Measurements from ENCODE around the gene ASIC2.

Gene ASIC2

DNA sequence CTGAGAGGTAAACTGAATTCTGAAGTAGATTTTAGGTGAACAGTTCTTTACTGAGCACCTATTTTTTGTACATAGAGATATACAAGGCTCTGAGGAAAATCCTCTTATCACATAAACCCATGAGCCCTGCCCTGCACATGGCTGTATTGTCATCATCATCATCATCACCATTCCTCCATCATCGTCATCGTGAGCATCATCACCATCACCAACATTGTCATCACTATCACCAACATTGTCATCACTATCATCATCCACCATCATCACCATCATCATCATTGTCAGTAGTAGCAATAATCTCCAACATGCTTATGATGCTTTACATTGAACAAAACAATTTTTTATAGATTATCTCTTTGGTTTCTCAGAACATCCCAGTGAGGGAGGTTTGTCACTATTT is 20.7 kb downstream of the ASIC2 start:
- DNase-seq (ENCODE audit: extremely low spot score), result no peak
- POLR2A ChIA-PET, result no interaction called here
- TF ChIP-seq ZNF384 (IDR thresholded peaks at IDR 0.05), result no peak
- no peak for TF ChIP-seq ARNT (IDR thresholded peaks at IDR 0.05)
- TF ChIP-seq CTBP1 (IDR thresholded peaks at IDR 0.05; ENCODE audit: borderline replicate concordance), result no peak
- no peak for TF ChIP-seq SP1 (IDR thresholded peaks at IDR 0.05)
- TF ChIP-seq BHLHE40 (IDR thresholded peaks at IDR 0.05; ENCODE audit: borderline replicate concordance), result no peak
- TF ChIP-seq NFRKB (IDR thresholded peaks at IDR 0.05), result no peak
- TF ChIP-seq, protein P1, sequence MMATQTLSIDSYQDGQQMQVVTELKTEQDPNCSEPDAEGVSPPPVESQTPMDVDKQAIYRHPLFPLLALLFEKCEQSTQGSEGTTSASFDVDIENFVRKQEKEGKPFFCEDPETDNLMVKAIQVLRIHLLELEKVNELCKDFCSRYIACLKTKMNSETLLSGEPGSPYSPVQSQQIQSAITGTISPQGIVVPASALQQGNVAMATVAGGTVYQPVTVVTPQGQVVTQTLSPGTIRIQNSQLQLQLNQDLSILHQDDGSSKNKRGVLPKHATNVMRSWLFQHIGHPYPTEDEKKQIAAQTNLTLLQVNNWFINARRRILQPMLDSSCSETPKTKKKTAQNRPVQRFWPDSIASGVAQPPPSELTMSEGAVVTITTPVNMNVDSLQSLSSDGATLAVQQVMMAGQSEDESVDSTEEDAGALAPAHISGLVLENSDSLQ (IDR thresholded peaks at IDR 0.05), result no peak
- TF ChIP-seq ELF4 (IDR thresholded peaks at IDR 0.05), result no peak
- no peak for TF ChIP-seq LEF1 (IDR thresholded peaks at IDR 0.05; ENCODE audit: borderline replicate concordance)
- no peak for TF ChIP-seq FOXA1 (IDR thresholded peaks at IDR 0.05)
- no peak for TF ChIP-seq FOXK2 (IDR thresholded peaks at IDR 0.05)
- CTCF ChIA-PET, result interaction anchor here (0.6 kb wide), 1 partner anchor 131 kb away, joined by 3 read pairs; no protein-coding TSS in a partner anchor

GRCh38 chr17:33269337-33270060 is 23.6 kb downstream of the ASIC2 start:
- ChIA-PET CTCF (no interaction called here), POLR2A (no interaction called here)

GRCh38 chr17:33267851-33268548 is 25.1 kb downstream of the ASIC2 start:
- CTCF ChIA-PET, result no interaction called here
- DNase-seq (ENCODE audit: extremely low spot score), result no peak
- no peak for TF ChIP-seq FOXK2 (IDR thresholded peaks at IDR 0.05)
- no peak for TF ChIP-seq FOXA1 (IDR thresholded peaks at IDR 0.05)
- no peak for TF ChIP-seq BHLHE40 (IDR thresholded peaks at IDR 0.05; ENCODE audit: borderline replicate concordance)
- POLR2A ChIA-PET, result no interaction called here

More at GRCh38 chr17:33269337-33270060, 23.6 kb downstream of the ASIC2 start:
- TF ChIP-seq ELF4 (IDR thresholded peaks at IDR 0.05) (no peak), HDGF (IDR thresholded peaks at IDR 0.05; ENCODE audit: borderline replicate concordance) (no peak), FOXM1 (IDR thresholded peaks at IDR 0.05; ENCODE audit: borderline replicate concordance) (no peak), SUZ12 (IDR thresholded peaks at IDR 0.05) (no peak), ZNF384 (IDR thresholded peaks at IDR 0.05) (no peak), ARNT (IDR thresholded peaks at IDR 0.05) (no peak), SP1 (IDR thresholded peaks at IDR 0.05) (no peak), TARDBP (IDR thresholded peaks at IDR 0.05) (no peak), L3MBTL2 (conservative IDR thresholded peaks at IDR 0.05) (no peak), NFRKB (IDR thresholded peaks at IDR 0.05) (no peak), CTBP1 (IDR thresholded peaks at IDR 0.05; ENCODE audit: borderline replicate concordance) (no peak), FOXA1 (IDR thresholded peaks at IDR 0.05) (no peak), LEF1 (IDR thresholded peaks at IDR 0.05; ENCODE audit: borderline replicate concordance) (no peak), FOXK2 (IDR thresholded peaks at IDR 0.05) (no peak), BHLHE40 (IDR thresholded peaks at IDR 0.05; ENCODE audit: borderline replicate concordance) (no peak)
- TF ChIP-seq, protein P1 (IDR thresholded peaks at IDR 0.05), result no peak
- DNase-seq (ENCODE audit: extremely low spot score), result no peak

DNA sequence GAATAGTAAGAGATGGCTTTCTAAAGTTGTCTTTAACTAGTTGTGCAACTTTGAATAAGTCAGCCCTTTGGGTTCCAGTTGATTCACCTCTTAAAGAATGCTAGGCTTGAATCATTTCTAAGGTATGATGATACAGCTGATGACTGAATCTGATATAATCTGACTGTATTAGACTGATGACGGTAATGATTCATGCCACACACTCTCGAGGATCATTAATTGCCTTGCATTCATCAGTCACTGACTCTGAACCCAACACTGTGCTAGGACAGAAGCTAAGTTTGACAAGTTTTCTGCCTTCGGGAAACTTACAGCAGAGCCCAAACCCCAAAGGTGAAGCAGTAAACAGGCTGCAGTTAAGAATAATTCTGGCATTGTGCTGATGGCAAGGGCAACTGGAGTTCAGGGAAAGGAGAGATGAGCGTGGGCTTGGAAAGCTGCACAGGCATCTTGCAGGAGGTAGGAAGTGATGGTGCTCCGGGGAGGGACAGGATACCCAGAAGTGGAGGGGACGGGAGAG is 25.8 kb downstream of the ASIC2 start:
- no peak for DNase-seq (ENCODE audit: extremely low spot score)
- no peak for TF ChIP-seq HDGF (IDR thresholded peaks at IDR 0.05; ENCODE audit: borderline replicate concordance)
- TF ChIP-seq ARNT (IDR thresholded peaks at IDR 0.05), result no peak
- TF ChIP-seq SUZ12 (IDR thresholded peaks at IDR 0.05), result no peak
- no peak for TF ChIP-seq L3MBTL2 (conservative IDR thresholded peaks at IDR 0.05)
- no peak for TF ChIP-seq LEF1 (IDR thresholded peaks at IDR 0.05; ENCODE audit: borderline replicate concordance)
- TF ChIP-seq ELF4 (IDR thresholded peaks at IDR 0.05), result no peak
- TF ChIP-seq FOXM1 (IDR thresholded peaks at IDR 0.05; ENCODE audit: borderline replicate concordance), result no peak
- no peak for TF ChIP-seq ZNF384 (IDR thresholded peaks at IDR 0.05)
- no peak for TF ChIP-seq NFRKB (IDR thresholded peaks at IDR 0.05)
- TF ChIP-seq FOXA1 (IDR thresholded peaks at IDR 0.05), result no peak
- POLR2A ChIA-PET, result no interaction called here
- CTCF ChIA-PET, result no interaction called here

DNA sequence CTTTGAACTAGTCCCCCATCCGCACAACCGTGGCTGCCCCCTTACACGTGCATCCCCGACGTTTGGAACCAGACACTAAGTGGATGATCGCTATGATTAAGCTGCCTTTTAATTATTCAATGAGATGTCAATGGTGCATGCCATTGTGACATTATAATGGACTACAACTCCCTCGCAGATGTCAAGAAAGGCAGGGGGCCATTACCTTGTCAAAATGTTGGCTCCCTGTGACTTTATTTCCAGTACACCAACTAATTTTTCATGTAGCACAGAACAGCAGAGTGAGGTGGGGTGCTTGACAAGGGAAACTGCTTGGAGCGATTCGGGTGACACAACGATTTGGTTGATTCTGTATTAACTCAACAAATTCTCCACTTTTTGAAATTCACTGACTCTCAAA is 26.5 kb downstream of the ASIC2 start:
- POLR2A ChIA-PET, result no interaction called here
- DNase-seq (ENCODE audit: extremely low spot score), result no peak
- CTCF ChIA-PET, result no interaction called here
- TF ChIP-seq L3MBTL2 (conservative IDR thresholded peaks at IDR 0.05), result no peak
- TF ChIP-seq, protein P1 (IDR thresholded peaks at IDR 0.05), result no peak
- no peak for TF ChIP-seq CTBP1 (IDR thresholded peaks at IDR 0.05; ENCODE audit: borderline replicate concordance)
- TF ChIP-seq ZNF384 (IDR thresholded peaks at IDR 0.05), result no peak
- TF ChIP-seq NFRKB (IDR thresholded peaks at IDR 0.05), result no peak
- TF ChIP-seq FOXA1 (IDR thresholded peaks at IDR 0.05), result no peak
- no peak for TF ChIP-seq LEF1 (IDR thresholded peaks at IDR 0.05; ENCODE audit: borderline replicate concordance)
- TF ChIP-seq ARNT (IDR thresholded peaks at IDR 0.05), result no peak
- TF ChIP-seq HDGF (IDR thresholded peaks at IDR 0.05; ENCODE audit: borderline replicate concordance), result no peak

GRCh38 chr17:33266116-33266515 is 27.0 kb downstream of the ASIC2 start:
- CTCF ChIA-PET, result no interaction called here
- DNase-seq (ENCODE audit: extremely low spot score), result no peak

More at GRCh38 chr17:33266116-33266515, 27.0 kb downstream of the ASIC2 start:
- POLR2A ChIA-PET, result no interaction called here
- TF ChIP-seq BHLHE40 (IDR thresholded peaks at IDR 0.05; ENCODE audit: borderline replicate concordance) (no peak), FOXA1 (IDR thresholded peaks at IDR 0.05) (no peak), ARNT (IDR thresholded peaks at IDR 0.05) (no peak), SP1 (IDR thresholded peaks at IDR 0.05) (no peak), ZNF384 (IDR thresholded peaks at IDR 0.05) (no peak), SUZ12 (IDR thresholded peaks at IDR 0.05) (no peak), FOXM1 (IDR thresholded peaks at IDR 0.05; ENCODE audit: borderline replicate concordance) (no peak), ELF4 (IDR thresholded peaks at IDR 0.05) (no peak), HDGF (IDR thresholded peaks at IDR 0.05; ENCODE audit: borderline replicate concordance) (no peak), FOXK2 (IDR thresholded peaks at IDR 0.05) (no peak), LEF1 (IDR thresholded peaks at IDR 0.05; ENCODE audit: borderline replicate concordance) (no peak), TARDBP (IDR thresholded peaks at IDR 0.05) (no peak), CTBP1 (IDR thresholded peaks at IDR 0.05; ENCODE audit: borderline replicate concordance) (no peak)
- TF ChIP-seq, protein P1 (IDR thresholded peaks at IDR 0.05), result no peak

All from HEK293T (cell line).